ENCODE results near the gene TSEN54.

Gene TSEN54

DNA sequence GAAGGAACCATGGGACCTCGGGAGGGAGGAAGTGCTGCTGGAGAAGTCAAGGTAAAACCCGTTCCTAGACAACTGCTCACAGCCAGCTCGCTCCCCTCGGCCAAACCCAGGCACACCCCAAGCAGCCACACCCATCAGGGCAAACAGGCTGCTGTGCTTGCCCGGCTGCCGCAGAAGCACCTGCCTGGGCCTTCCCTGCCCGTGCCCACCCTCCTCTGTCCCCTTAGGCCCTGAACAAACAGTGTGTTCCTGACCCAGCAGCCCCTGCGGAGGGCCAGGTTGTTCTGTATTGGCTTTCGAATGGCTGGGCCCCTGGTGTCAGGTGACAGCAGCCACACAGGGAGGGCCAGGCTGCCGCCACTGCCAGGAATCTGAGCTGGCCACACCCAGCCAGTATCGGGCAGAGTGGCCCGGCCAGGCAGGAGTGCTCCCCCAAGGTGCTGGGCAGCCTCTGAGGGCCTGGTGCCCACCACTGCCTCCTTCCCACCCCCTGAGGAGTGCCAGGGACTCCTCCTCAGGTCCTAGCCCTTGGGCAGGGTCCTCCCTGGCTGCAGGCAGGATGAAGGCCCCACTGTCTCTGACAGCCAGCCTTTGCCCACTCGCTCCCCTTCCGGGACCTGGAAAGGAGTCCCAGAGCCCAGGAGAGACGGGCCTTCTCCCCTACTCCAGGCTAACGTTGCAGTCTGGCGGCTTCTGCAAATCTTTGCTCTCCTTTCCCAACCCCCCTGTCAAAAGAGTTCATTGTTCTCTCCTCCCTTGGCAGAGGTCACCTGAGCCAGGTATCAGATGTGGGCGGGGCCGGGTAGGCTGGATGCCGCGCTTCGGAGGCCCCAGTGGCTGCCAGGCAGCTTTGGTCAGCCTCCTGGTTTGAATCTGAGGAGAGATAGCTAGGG lies 33.2 kb downstream of the TSEN54 start:
- DNase-seq, result no peak

DNA sequence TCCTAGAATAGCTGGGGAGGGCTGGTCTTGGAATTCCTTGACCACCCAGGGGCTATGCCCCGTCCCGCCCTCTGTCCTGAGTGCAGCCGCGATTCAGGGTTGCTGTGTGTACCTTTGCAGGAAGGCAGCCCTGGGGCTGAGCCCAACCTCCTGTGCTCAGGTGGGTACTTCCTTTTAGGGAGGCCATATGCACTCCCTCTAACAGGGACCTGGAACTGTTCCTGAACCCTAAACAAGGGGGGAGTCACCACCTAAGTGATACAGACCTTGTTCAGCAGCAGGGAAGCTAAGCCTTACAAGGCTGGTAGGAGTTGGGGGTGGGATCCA lies 33.8 kb downstream of the TSEN54 start:
- no peak for DNase-seq

DNA sequence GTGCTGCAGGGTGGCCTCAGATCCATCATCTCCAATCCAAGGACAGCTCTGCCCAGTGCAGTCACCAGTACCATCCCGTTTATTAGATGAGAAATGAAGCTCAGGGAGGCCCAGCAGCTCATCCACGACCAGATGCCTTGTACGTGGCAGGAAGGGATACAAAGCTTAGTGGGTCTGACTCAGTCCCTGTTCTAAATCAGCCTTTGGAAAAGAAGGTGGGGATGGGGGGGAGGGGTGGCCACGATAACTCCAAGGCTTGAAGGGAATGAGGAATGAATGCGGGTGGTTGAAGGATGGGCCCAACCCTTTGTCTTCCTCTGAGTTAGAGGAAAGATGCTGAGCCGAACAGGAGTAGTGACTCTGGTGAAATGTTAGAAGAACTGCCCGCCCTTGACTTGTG lies 34.9 kb downstream of the TSEN54 start:
- no peak for DNase-seq

DNA sequence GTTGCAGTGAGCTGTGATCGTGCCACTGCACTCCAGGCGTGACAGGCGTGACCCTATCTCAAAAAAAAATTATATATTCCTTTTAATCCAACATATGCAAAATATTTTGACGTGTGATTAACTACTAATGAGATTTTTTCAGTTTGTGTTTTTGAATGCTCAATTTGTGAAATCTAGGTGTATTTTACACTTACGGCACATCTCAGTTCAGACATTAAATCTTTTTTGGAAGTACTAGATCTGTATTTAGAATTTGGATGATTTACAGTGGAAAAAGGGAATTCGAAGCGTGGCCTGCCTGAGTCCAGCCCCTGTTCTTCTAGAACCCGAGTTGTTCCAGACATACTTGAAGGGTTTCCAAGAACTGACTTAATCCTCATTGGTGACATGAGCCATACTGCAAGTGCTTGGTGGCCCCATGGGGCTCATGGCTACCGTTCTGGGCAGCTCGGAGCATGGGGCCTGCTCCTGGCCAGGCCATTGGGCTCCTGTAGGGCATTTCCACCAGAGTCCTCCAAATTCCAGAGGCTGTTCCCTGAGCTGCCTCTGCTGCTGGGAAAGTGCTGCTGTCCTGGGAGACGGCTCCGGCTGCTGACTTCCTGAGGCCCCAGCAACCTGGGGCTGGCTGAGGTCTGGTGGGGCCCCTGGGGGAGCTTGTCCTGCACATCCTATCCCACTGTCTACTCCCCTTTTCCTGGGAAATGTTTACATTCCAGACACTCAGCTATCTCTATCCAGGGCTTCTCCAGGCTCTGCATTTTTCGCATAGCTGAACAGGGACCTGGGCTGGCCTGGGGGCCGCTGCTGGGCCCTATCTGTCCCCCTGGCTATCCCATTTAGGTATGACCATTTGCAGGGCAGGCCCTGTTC lies 36.3 kb downstream of the TSEN54 start:
- DNase-seq, result no peak

DNA sequence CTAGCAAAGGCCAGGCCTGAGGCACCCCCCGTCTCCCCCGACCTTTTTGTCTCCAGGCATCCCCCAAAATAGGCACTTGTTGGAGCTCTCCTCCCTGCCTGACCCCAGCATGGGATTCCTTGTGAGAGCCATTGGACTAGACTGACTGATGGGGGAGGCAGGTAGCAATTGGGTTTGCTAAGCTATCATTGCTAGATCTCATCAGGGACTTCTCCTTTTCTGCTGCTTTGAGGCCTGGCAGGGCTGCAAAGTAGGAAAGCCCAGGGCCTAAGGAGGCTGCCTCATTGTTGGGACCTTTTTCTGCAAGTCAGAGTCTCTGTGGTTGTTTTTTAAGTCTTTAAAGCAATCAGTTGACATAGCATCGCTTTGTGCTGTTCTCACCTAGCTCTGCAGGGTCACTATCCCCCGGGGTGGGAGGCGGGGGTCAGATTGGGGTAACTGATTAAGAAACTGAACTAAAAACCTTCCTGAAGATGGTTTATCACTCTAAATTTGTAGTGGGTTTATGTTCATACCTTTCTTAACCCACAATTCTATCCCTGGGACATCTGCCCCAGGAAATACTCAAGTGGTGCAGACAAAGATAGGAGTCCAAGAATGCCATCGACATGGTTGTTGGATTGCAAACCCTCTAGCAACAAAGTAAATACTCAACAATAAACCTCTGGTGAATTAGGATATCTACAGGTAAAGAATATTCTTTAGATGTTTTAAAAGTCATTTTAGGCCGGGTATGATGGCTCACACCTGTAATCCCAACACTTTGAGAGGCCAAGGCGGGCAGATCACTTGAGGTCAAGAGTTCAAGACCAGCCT lies 37.2 kb downstream of the TSEN54 start:
- DNase-seq, result no peak

DNA sequence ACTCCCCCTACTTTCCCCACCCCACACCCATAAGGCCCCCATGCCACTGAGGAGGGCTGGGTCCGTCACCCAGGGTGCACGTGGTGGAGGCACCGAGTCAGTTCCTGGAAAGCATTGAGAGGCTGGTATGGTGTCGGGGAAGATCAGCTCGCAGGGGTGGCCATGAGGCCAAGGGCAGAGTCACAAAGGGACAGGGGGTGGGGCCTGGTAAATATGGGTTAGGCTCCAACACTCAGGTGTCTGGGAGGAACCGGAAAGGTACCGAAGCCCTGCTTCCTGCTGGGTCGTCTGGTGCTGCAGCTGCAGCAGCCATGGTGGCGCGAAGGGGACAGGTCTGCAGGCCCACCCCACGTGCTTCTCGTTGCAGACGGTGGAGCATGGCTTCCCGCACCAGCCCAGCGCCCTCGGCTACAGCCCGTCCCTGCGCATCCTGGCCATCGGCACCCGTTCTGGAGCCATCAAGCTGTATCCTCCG lies 39.4 kb downstream of the TSEN54 start:
- DNase-seq, result no peak

DNA sequence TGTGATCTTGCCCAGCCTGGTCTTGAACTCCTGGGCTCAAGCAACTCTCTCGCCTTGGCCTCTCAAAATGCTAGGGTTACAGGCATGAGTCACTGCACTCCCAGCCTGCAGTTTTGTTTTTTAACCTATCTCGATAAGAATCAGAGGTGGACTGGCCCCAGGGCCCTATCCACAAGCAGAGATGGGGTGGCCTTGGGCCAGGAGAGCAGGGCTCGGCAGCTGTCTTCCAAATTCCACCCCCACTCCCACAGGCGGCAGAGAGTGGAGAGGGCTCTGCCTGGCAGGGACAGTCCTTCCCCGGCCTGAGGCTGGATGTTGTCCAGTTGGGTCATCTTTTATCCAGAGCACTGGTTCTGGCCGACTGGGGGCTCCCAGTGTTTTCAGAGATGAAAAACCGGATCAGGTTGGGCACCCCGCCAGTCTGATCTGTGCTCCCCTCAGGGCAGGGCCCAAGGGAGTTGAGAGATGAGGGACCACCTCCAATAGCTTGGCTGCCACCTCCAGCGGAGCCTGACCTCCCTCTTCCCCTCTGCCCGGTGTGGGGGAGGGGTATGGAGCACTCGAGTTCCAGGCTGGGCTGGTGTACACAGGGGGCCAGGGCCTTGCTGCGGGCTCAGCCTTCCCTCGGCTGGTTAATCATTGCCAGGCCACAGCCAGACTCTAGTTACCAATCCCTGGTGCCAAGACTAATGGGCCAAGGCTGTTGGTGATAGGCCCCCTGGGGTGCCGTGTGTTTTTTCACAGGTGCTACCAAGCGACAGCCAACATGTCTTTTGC lies 40.9 kb downstream of the TSEN54 start:
- DNase-seq, result no peak

DNA sequence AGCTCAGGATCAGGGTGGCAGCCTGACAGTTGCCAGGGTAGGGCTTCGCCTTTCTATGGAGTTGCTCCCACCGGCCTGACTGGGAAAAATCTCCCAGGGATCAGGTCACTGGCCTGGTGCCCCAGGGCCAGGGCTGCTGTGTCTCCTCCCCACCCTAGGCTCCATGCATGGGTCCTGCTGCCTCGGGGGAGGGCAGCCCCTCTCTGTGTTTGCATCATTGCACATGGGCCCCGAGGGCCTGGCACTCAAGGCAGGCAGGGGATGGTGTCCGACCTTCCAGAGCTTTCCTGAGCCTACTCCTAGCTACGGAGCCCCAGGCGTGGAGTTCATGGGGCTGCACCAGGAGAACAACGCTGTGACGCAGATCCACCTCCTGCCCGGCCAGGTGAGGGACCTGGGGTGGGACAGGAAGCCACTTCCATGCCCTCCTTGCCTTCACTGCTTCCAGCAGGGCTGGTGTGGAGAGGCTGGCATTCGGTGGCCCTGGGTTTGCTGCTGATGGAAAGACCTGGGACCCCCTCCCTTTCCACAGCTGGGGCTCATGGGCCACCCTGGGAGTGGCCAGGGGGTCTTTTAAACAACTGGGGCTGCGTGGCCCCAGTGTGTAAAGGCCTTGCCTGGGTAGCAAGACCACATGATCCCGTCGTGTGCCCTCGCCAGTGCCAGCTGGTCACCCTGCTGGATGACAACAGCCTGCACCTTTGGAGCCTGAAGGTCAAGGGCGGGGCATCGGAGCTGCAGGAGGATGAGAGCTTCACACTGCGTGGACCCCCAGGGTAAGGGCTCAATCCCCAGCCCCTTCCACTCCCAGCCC lies 41.7 kb downstream of the TSEN54 start:
- no peak for DNase-seq

DNA sequence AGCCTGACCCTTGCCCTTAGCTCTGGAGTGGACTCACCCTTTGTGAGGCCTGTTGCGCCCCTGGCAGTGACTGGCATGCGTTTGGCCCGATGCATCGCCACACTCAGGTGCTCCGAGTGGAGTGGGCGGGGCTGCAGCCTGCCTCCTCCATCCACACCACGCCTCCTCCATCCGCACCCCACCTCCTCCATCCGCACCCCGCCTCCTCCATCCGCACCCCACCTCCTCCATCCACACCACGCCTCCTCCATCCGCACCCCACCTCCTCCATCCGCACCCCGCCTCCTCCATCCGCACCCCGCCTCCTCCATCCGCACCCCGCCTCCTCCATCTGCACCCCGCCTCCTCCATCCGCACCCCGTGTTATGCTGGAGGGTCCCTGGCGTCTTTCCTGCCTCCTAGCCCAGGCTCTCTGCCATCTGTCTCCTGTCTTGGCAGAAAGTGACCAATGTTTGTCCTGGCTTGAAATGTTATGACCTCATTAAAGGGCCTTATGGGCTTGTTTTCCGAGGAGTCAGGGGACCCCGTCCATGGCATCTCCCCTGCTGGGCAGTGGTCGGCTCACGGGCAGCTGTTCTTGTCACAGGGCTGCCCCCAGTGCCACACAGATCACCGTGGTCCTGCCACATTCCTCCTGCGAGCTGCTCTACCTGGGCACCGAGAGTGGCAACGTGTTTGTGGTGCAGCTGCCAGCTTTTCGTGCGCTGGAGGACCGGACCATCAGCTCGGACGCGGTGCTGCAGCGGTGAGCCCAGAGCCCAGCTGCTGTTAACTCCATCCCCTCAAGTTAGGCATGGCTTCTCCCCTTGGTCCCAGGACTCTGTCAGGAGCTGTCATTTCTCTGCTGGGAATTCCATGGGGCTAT lies 42.6 kb downstream of the TSEN54 start:
- no peak for DNase-seq

DNA sequence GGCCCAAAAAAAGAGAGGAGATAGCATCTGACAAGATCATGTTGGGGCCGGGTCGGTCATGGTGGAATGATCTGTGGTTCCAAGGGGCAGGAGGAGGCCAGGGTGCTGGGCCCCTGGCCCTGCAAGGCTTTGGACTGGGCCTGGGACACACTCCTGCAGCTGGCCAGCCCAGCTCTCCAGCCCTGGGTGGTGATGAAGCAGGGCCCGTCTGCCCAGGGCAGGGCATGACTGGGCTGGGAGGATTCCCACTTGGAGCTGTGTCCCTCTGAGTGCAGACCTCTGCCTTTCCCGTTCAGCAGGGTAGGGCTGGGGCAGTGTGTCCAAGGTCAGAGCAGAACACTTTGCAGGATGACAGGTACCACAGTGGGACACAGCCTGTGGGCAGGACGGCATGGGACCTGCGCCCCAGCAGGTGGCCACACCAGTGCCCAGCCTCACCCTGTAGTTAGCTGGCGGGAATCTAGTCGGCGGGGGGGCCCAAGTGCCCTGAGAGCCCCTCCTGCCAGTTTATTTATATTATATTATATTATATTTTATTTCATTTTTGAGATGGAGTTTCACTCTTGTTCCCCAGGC lies 43.7 kb downstream of the TSEN54 start:
- DNase-seq, result no peak

DNA sequence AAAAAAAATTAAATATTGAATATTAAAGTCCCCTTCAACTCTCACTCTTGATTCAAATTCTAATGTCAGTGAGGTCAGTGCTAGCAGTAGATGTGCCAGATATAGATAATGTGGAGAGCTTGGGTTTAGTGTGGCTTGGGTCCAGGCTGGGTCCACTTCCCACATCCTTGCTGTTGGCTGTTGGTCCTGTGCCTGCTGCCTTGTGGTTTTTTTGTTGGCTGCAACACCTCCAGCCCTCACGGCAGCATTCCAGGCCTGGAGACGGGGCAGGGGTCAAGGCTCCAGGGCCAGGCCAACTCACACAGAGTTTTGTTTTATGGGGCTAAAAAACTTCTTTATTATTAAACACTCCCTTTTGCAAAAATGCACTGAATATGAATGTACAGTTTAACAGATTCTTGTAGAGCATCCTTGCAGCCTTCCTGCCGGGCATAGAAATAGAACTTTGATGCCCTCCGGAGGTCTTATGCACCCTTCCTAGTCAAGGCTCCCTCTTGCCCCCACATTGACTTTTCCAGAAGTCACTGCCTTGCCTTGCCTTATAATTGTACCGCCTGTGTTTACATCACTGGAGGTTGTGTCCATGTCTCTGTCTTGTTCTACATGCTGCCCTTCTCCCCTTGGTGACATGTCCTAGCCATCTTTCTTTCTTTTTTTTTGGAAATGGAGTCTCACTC lies 45.7 kb downstream of the TSEN54 start:
- no peak for DNase-seq

DNA sequence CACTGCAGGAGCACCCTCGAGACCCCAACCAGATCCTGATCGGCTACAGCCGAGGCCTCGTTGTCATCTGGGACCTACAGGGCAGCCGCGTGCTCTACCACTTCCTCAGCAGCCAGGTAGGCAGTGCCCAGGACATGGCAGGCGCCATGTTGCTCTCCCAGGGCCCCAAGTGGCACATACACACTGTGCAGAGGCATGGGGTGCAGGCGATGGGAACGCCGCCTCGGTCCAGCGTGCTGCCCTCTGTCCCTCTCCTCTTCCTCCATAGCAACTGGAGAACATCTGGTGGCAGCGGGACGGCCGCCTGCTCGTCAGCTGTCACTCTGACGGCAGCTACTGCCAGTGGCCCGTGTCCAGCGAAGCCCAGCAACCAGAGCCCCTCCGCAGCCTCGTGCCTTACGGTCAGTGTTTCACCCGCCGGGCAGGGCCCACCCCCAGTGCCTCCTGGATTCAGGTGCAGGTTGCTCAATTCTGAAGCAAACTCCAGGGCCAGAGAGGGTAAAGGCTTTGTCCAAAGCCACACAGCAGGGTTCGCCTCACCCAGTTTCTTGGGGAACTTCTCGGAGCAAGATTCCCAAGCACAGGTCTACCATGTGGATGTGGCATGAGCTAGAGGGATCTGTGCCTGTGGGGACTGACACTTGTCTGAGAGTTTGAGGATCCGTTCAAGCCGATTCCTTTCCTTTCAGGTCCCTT lies 46.9 kb downstream of the TSEN54 start:
- no peak for DNase-seq

DNA sequence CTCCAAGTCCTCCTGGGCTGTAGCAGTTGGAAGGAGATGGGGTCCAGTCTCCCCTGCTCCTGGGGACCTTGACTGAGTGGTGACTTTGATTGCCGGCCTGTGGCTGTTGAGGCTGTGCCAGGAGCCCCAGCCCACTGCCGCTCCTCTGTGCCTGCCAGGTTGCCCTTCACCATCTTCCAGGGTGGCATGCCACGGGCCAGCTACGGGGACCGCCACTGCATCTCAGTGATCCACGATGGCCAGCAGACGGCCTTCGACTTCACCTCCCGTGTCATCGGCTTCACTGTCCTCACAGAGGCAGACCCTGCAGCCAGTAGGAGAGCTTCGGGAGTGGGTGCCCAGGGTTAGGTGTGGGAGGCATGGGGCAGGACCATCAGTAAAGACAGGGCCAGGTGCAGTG lies 47.9 kb downstream of the TSEN54 start:
- DNase-seq, result no peak

DNA sequence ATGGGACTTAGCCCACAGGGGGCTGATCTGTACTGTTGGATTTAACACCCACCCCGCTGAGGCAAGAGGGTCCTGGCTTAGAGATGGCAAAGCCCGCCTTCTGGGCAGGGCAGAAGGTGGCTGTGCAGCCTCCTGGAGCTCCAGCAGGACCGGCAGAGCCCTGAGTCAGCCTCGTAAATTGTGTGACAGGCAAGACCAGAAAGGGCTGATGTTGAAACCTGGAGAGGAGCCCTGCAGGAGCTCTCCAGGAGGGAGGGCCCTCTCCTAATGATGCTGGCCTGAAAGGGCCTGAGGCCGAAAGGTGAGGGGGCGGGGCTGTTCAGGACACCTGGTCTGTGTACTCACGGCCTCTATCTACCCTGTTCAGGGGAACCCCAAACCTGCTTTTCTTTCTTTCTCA lies 48.7 kb downstream of the TSEN54 start:
- no peak for DNase-seq

DNA sequence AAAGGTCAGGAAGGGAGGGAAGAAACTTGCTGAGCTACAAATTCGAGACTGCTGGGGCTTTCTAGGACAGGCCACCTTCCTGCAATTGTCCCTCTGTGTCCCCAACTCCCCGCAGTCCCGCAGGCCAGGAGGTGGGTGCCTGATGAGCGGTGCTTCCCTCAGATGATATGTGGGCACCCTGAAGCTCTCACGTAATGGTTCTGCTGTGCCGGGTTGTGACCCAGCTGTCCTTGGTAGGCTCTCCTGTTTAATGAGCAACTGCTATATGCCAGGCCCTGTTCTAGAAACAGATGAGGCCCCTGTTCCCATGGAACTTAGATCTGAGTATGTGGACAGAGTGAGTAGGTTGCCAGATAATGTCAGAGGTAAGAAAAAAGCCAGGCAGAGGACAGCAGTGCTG lies 49.3 kb downstream of the TSEN54 start:
- DNase-seq, result no peak

DNA sequence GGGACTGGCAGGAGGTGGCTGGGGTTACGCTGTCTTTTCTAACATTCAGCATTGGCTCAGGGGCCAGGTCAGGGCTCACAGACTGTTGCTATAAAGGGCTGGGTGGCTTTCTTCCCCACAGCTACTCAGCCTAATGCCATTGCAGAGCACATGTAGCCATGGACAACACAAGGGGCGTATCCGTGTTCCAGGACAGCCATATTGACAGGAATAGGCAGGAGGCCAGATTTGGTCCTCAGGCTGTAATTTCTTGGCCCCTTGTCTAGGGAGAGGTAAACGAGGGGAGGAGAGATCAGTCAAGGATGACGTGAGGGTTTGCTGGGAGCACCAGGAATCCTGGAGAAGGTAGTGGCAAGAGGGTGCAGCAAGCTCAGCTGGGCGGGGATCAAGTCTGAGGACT lies 50.1 kb downstream of the TSEN54 start:
- DNase-seq, result no peak

DNA sequence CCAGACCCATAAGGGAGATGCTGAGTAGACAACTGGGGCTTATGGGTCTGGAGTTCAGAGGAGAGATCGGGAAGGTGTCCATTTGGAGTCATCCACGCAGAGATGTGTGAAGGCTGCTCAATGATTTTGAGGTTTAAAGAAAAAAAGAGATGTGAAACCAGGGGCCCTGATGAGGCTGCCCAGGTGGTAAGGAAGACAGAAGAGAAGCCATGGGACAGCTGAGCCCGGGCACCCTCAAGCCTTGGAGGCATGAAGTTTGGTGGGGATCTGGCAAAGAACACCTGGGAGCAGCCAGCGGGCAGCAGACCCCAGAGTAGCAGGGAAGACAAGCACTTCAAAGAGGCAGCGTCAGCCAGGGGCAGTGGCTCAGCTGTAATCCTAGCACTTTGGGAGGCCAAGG lies 50.5 kb downstream of the TSEN54 start:
- DNase-seq, result no peak

DNA sequence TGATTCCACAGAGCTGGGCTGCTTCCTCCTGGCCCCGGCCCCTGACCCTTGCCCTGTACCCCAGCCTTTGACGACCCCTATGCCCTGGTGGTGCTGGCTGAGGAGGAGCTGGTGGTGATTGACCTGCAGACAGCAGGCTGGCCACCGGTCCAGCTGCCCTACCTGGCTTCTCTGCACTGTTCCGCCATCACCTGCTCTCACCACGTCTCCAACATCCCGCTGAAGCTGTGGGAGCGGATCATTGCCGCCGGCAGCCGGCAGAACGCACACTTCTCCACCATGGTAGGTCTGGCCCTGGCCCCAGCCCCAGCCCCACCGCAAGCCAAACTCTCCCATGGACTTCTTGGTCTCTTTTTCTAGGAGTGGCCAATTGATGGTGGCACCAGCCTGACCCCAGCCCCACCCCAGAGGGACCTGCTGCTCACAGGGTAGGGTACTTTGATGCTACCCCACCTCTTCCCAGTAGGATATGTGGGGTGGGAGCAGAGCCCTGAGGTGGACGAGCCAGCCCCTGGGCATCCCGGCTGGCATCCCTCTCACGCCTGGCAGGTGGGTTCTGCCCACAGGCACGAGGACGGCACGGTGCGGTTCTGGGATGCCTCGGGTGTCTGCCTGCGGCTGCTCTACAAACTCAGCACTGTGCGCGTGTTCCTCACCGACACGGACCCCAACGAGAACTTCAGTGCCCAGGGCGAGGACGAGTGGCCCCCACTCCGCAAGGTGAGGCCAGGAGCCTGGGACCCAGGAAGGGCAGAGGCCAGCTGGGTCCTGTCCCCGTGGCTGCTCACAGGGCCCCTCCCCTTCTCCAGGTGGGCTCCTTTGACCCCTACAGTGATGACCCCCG lies 52.3 kb downstream of the TSEN54 start:
- DNase-seq, result no peak
